Loucy (cell line): ENCODE results near the gene CABCOCO1.

Source experiments
- H2AFZ ChIP-seq: fragments of 200-600 bp; sonication (generic); 2 replicates; pipeline ENCODE4 v1.6.0; 2016; ENCODE audit warnings: antibody characterized with exemption, mild to moderate bottlenecking, low read length, moderate library complexity
- H3F3A ChIP-seq: fragments of 200-600 bp; 2 replicates; pipeline ENCODE4 v1.6.0; 2016; ENCODE audit warnings: antibody characterized with exemption, low read depth, mild to moderate bottlenecking
- H3K27me3 ChIP-seq: fragments of 200-600 bp; sonication (generic); 2 replicates; pipeline ENCODE4 v1.6.1; 2014; ENCODE audit warnings: low read length, mild to moderate bottlenecking; ENCODE audit not compliant: insufficient read depth, poor library complexity, severe bottlenecking
- H3K36me3 ChIP-seq: fragments of 200-600 bp; sonication (generic); 2 replicates; pipeline ENCODE4 v1.6.1; 2016; ENCODE audit warnings: low read length; ENCODE audit not compliant: insufficient read depth
- H3K4me1 ChIP-seq: fragments of 200-600 bp; sonication (generic); 2 replicates; pipeline ENCODE4 v1.5.1; 2014; ENCODE audit warnings: low read length, mild to moderate bottlenecking; ENCODE audit not compliant: insufficient read depth, poor library complexity, severe bottlenecking
- H3K4me2 ChIP-seq: fragments of 200-600 bp; sonication (generic); 2 replicates; pipeline ENCODE4 v1.6.0; 2014; ENCODE audit warnings: antibody characterized with exemption, low read length, low read depth, mild to moderate bottlenecking; ENCODE audit not compliant: poor library complexity, severe bottlenecking
- H3K4me3 ChIP-seq: fragments of 200-600 bp; sonication (generic); 2 replicates; pipeline ENCODE4 v1.5.1; 2014; ENCODE audit warnings: low read length, mild to moderate bottlenecking, mixed read lengths; ENCODE audit not compliant: poor library complexity, severe bottlenecking
- H3K79me2 ChIP-seq: fragments of 200-600 bp; sonication (generic); 2 replicates; pipeline ENCODE4 v1.6.1; 2014; ENCODE audit warnings: low read length; ENCODE audit not compliant: insufficient read depth
- H3K9ac ChIP-seq: fragments of 200-600 bp; sonication (generic); 2 replicates; pipeline ENCODE4 v1.6.0; 2014; ENCODE audit warnings: mild to moderate bottlenecking, low read depth, low read length, moderate library complexity; ENCODE audit not compliant: poor library complexity, severe bottlenecking
- H3K9me2 ChIP-seq: fragments of 200-600 bp; sonication (generic); replicated peaks from 2 replicates; pipeline ENCODE4 v1.6.1; 2016; ENCODE audit warnings: low read depth, low read length, mixed read lengths
- H3K9me3 ChIP-seq: fragments of 200-600 bp; sonication (generic); 2 replicates; pipeline ENCODE4 v1.6.1; 2014; ENCODE audit warnings: mild to moderate bottlenecking, antibody characterized with exemption, low read length, low read depth; ENCODE audit not compliant: insufficient read depth
- H4K20me1 ChIP-seq: fragments of 200-600 bp; sonication (generic); 2 replicates; pipeline ENCODE4 v1.6.0; 2014; ENCODE audit warnings: antibody characterized with exemption, low read length, mild to moderate bottlenecking; ENCODE audit not compliant: insufficient read depth, poor library complexity, severe bottlenecking
- CTCF ChIP-seq: fragments of 200-600 bp; sonication (generic); conservative IDR thresholded peaks from 2 replicates; pipeline ENCODE4 v1.5.1; 2014; ENCODE audit warnings: mild to moderate bottlenecking, antibody characterized with exemption, low read length
- EZH2phosphoT487 ChIP-seq: fragments of 200-600 bp; IDR thresholded peaks from 2 replicates; pipeline ENCODE4 v1.6.1; 2018; ENCODE audit warnings: antibody characterized with exemption, mild to moderate bottlenecking, moderate library complexity, borderline replicate concordance

CABCOCO1 gene

GRCh38 chr10:61627266-61627665 is 35.5 kb upstream of the CABCOCO1 start:
- no peak for TF ChIP-seq CTCF
- no peak for TF ChIP-seq EZH2phosphoT487
- Histone ChIP-seq H3K79me2 (no peaks in the 10 kb centered on the region), H3K4me3 (no peak overlapping the region), H3F3A (no peaks in the 10 kb centered on the region), H4K20me1 (no peaks in the 10 kb centered on the region), H3K4me2 (no peak overlapping the region), H2AFZ (no peak overlapping the region), H3K27me3 (no peaks in the 10 kb centered on the region), H3K9ac (no peak overlapping the region), H3K36me3 (no peaks in the 10 kb centered on the region), H3K4me1 (no peaks in the 10 kb centered on the region), H3K9me3 (no peaks in the 10 kb centered on the region), H3K9me2 (no peaks in the 10 kb centered on the region)

GRCh38 chr10:61628151-61628874 is 34.4 kb upstream of the CABCOCO1 start:
- H4K20me1 ChIP-seq: no peaks in the 10 kb centered on the region
- no peaks in the 10 kb centered on the region for H3F3A ChIP-seq
- no peaks in the 10 kb centered on the region for H3K79me2 ChIP-seq
- no peak overlapping the region for H3K4me2 ChIP-seq
- H2AFZ ChIP-seq: no peak overlapping the region
- no peak overlapping the region for H3K4me3 ChIP-seq
- TF ChIP-seq CTCF: no peak
- TF ChIP-seq EZH2phosphoT487: no peak
- H3K9me2 ChIP-seq: no peaks in the 10 kb centered on the region
- no peaks in the 10 kb centered on the region for H3K36me3 ChIP-seq
- no peaks in the 10 kb centered on the region for H3K4me1 ChIP-seq
- no peaks in the 10 kb centered on the region for H3K9me3 ChIP-seq
- no peaks in the 10 kb centered on the region for H3K27me3 ChIP-seq
- H3K9ac ChIP-seq: no peak overlapping the region

DNA sequence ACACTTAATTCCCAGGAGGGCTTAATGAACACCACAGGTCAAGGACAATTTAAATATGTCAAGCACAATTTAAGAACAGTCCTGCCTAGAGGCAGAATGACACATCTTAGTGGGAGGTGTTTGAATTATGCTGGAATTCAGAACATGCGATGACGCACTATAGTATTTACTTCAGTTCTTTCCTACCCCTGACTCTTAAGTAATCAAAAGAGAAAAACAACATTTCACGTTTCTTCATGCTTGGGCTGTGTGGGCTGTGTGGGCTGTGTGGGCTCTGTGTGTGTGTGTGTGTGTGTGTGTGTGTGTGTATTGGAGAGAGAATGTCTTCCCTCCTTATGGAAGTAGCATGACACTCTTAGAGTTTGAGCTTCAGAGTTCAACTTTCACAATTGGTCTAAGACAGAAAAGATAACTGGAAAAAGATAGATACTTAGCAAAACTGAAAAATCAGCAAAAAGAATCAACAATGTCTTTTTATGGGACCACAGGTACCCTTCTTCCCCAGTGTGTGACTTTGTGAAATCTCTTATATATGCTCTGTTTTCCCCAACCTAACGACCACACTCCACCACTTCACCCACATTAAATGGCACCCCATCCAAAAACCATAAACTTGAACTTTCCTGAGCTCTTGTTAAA is 33.7 kb upstream of the CABCOCO1 start:
- Histone ChIP-seq H4K20me1 (no peaks in the 10 kb centered on the region), H3F3A (no peaks in the 10 kb centered on the region), H3K4me2 (no peak overlapping the region), H3K36me3 (no peaks in the 10 kb centered on the region), H2AFZ (no peak overlapping the region), H3K27me3 (no peaks in the 10 kb centered on the region), H3K79me2 (no peaks in the 10 kb centered on the region), H3K4me1 (no peaks in the 10 kb centered on the region), H3K9ac (no peak overlapping the region), H3K4me3 (no peak overlapping the region), H3K9me3 (no peaks in the 10 kb centered on the region), H3K9me2 (no peaks in the 10 kb centered on the region)
- no peak for TF ChIP-seq EZH2phosphoT487
- no peak for TF ChIP-seq CTCF
